K562 (cell line): Measurements from ENCODE around the gene TBC1D16. TPM values are rescaled to one million over a fixed set of nuclear protein-coding genes. Genes with fewer than 3 reads are reported as not detected.

Source experiments
- CEBPG ChIP-seq, 3 experiments: fragments of 200-800 bp in 1 of 3; sonication (Bioruptor generic) in 1 of 3; sonication (generic) in 1 of 3; formaldehyde crosslinking in 1 of 3; IDR thresholded peaks in 2 of 3; conservative IDR thresholded peaks in 1 of 3; 2 replicates each; pipeline versions ENCODE4 v1.6.1 to v1.8.0; 2016 to 2022; ENCODE audit warnings: missing compliant biosample characterization in 2 of 3, missing genetic modification characterization in 2 of 3, mild to moderate bottlenecking in 1 of 3, missing genetic modification reagents in 1 of 3
- CTBP1 ChIP-seq: fragments of 450-650 bp; IDR thresholded peaks from 2 replicates; pipeline ENCODE4 v1.6.1; 2016; ENCODE audit warnings: borderline replicate concordance
- CXXC5 ChIP-seq: fragments of 250-450 bp; sonication (Bioruptor Pico); IDR thresholded peaks from 2 replicates; pipeline ENCODE4 v1.8.0; 2022; ENCODE audit warnings: inconsistent platforms, mild to moderate bottlenecking, moderate library complexity
- ESRRB ChIP-seq: fragments of 250-450 bp; sonication (Bioruptor Pico); IDR thresholded peaks from 2 replicates; pipeline ENCODE4 v1.5.0; 2020; ENCODE audit warnings: mild to moderate bottlenecking, moderate library complexity, borderline replicate concordance
- FIP1L1 ChIP-seq: fragments of 200-400 bp; formaldehyde crosslinking; IDR thresholded peaks from 2 replicates; pipeline ENCODE4 v1.6.1; 2018; ENCODE audit warnings: mild to moderate bottlenecking, low read depth, low read length; ENCODE audit not compliant: poor library complexity, severe bottlenecking
- FOXP1 ChIP-seq: sonication (generic); formaldehyde crosslinking; IDR thresholded peaks from 2 replicates; pipeline ENCODE4 v1.8.0; 2022; ENCODE audit warnings: mild to moderate bottlenecking, missing genetic modification reagents
- HMBOX1 ChIP-seq: sonication (generic); IDR thresholded peaks from 2 replicates; pipeline ENCODE4 v1.6.1; 2016
- JUND ChIP-seq, 2 experiments: IDR thresholded peaks; 2 replicates in 1 of 2; 3 replicates in 1 of 2; pipeline ENCODE4 v1.6.1; 2011; ENCODE audit warnings: borderline replicate concordance in 2 of 2, low read depth in 2 of 2, low read length in 2 of 2, improper control_type of control experiment in 1 of 2, missing biosample characterization in 1 of 2, missing genetic modification characterization in 1 of 2, missing genetic modification reagents in 1 of 2
- KAT8 ChIP-seq: fragments of 450-650 bp; IDR thresholded peaks from 2 replicates; pipeline ENCODE4 v1.6.1; 2016; ENCODE audit warnings: low read depth, mild to moderate bottlenecking
- KLF16 ChIP-seq: IDR thresholded peaks from 2 replicates; pipeline ENCODE4 v1.6.1; 2016; ENCODE audit warnings: antibody characterized with exemption
- MAFK ChIP-seq: IDR thresholded peaks from 2 replicates; pipeline ENCODE4 v1.6.1; 2011; ENCODE audit warnings: low read length, improper control_type of control experiment
- MECOM ChIP-seq: fragments of 250-450 bp; sonication (Bioruptor Pico); IDR thresholded peaks from 2 replicates; pipeline ENCODE4 v1.8.0; 2022; ENCODE audit warnings: inconsistent platforms
- NONO ChIP-seq, 2 experiments: fragments of 200-400 bp in 1 of 2; fragments of 450-650 bp in 1 of 2; formaldehyde crosslinking in 1 of 2; IDR thresholded peaks; 2 replicates each; pipeline ENCODE4 v1.6.1; 2017; ENCODE audit warnings: low read depth in 2 of 2, mild to moderate bottlenecking in 2 of 2, moderate library complexity in 2 of 2, low read length in 1 of 2
- NR2F6 ChIP-seq: fragments of 450-650 bp; formaldehyde crosslinking; IDR thresholded peaks from 2 replicates; pipeline ENCODE4 v1.4.0; 2020; ENCODE audit warnings: mild to moderate bottlenecking
- NUFIP1 ChIP-seq: fragments of 450-650 bp; IDR thresholded peaks from 2 replicates; pipeline ENCODE4 v1.6.1; 2018; ENCODE audit not compliant: partially characterized antibody
- PKNOX1 ChIP-seq: fragments of 450-650 bp; IDR thresholded peaks from 2 replicates; pipeline ENCODE4 v1.6.1; 2016
- TAF7 ChIP-seq: fragments of 450-650 bp; IDR thresholded peaks from 2 replicates; pipeline ENCODE4 v1.6.1; 2016; ENCODE audit warnings: missing genetic modification characterization, missing compliant biosample characterization
- YY1 ChIP-seq, 3 experiments: IDR thresholded peaks; 2 replicates each; pipeline ENCODE4 v1.6.1; 2011; ENCODE audit warnings: low read length in 2 of 3, mild to moderate bottlenecking in 2 of 3, moderate library complexity in 2 of 3, borderline replicate concordance in 1 of 3, control low read depth in 1 of 3, low read depth in 1 of 3; ENCODE audit not compliant: insufficient read depth in 3 of 3, insufficient replicate concordance in 2 of 3, control insufficient read depth in 1 of 3, insufficient read length in 1 of 3; ENCODE audit errors: extremely low read depth in 1 of 3
- ZC3H4 ChIP-seq: sonication (generic); formaldehyde crosslinking; IDR thresholded peaks from 2 replicates; pipeline ENCODE4 v1.9.0; 2021; ENCODE audit warnings: missing genetic modification reagents, borderline replicate concordance
- ZFPM2 ChIP-seq: fragments of 250-450 bp; sonication (Bioruptor Pico); IDR thresholded peaks from 2 replicates; pipeline ENCODE4 v1.5.1; 2022; ENCODE audit warnings: mild to moderate bottlenecking
- ZNF707 ChIP-seq: fragments of 250-450 bp; sonication (Bioruptor Pico); conservative IDR thresholded peaks from 2 replicates; pipeline ENCODE4 v1.8.0; 2022; ENCODE audit warnings: inconsistent platforms, mild to moderate bottlenecking, moderate library complexity
- ZSCAN32 ChIP-seq: fragments of 450-650 bp; formaldehyde crosslinking; IDR thresholded peaks from 2 replicates; pipeline ENCODE4 v1.4.0; 2020; ENCODE audit warnings: mild to moderate bottlenecking, moderate library complexity
- polyA plus RNA-seq, 8 experiments: library from polyadenylated mRNA; depleted of rRNA in 4 of 8; stranded (reverse) in 5 of 8; unstranded in 3 of 8; fragments of >200 nt; fragmentation: Nextera tagmentation in 2 of 8; fragmentation: Illumina TruSeq in 1 of 8; extraction: Ambion mirVana in 2 of 8; extraction: Trizol in 1 of 8; gene quantifications; 2 replicates each; pipeline versions ENCODE4 v1.2.1 to v1.2.3, GENCODE V29; 2011 to 2014; ENCODE audit warnings: inconsistent platforms in 1 of 8, missing spikeins in 1 of 8
- total RNA-seq, 7 experiments: library from RNA; depleted of rRNA in 6 of 7; stranded (reverse); fragments of >200 nt in 6 of 7; fragmentation: Illumina TruSeq in 2 of 7; extraction: Trizol in 2 of 7; gene quantifications; 2 replicates each; pipeline versions ENCODE4 v1.2.1 to v1.2.3, GENCODE V29; 2011 to 2021; ENCODE audit warnings: low replicate concordance in 1 of 7

TBC1D16 gene
- total and polyA plus RNA-seq, 9 of the 15 experiments (the other 6 are each of a cell fraction or from before 2014, with no cell fraction given), result 0.01 to 0.20 (median 0.03) TPM; not detected in 1

DNA sequence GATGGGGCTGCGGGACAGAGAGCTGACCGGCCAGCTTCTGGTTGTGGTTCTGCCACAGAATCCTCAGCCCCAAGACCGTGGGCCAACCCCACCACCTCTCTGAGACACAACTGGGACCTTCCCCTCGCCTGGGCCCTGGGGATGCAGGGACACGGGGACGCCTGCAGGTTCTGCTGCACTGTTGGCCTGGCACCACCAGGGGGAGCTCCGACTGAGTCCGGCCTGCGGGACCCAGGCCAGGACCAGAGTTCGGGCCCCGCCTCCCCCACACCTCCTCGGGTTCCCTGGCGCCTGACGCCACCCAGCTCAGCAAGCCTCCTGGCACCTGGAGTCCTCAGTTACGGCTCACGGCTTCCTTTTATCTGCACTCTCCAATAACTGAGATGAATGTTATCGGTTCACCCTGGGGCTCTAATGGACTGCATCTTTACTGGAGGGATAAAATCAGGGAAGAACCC lies 27.3 kb downstream of the TBC1D16 start (continued):
- no peak for TF ChIP-seq ZNF707 (CRISPR knock-in tag)
- TF ChIP-seq HMBOX1, result no peak
- no peak for TF ChIP-seq FIP1L1
- TF ChIP-seq KLF16, result peak; percentile 19; the same call in 1 of the 2 replicates
- TF ChIP-seq KAT8, result no peak
- TF ChIP-seq CEBPG (CRISPR knock-in tag; IDR thresholded peaks at IDR 0.05), result no peak
- TF ChIP-seq CEBPG (tag; conservative IDR thresholded peaks at IDR 0.05 in 1 of 2, IDR thresholded peaks at IDR 0.05 in 1 of 2), result no peak
- peak; percentile 36; the same call in 1 of the 2 replicates for TF ChIP-seq CXXC5 (CRISPR knock-in tag)
- no peak for TF ChIP-seq TAF7 (tag)
- TF ChIP-seq CTBP1, result peak; percentile 36; the same call in 1 of the 2 replicates
- no peak for TF ChIP-seq ESRRB (CRISPR knock-in tag)
- no peak for TF ChIP-seq ZFPM2
- TF ChIP-seq JUND (IDR thresholded peaks at IDR 0.05; ENCODE audit: borderline replicate concordance, low read depth, low read length), result peak; percentile 40; the same call in 1 of the 2 replicates
- TF ChIP-seq JUND (tag; IDR thresholded peaks at IDR 0.05; ENCODE audit: borderline replicate concordance, low read depth, low read length), result no peak; the same call in 2 of the 3 replicates
- TF ChIP-seq ZSCAN32 (CRISPR knock-in tag), result no peak
- TF ChIP-seq PKNOX1, result no peak
- TF ChIP-seq YY1 (IDR thresholded peaks at IDR 0.05; ENCODE audit: borderline replicate concordance in 1 of 3, control insufficient read depth in 1 of 3, extremely low read depth in 1 of 3, insufficient read depth in 3 of 3, insufficient read length in 1 of 3, insufficient replicate concordance in 2 of 3, low read depth in 1 of 3, low read length in 2 of 3), result no peak
- no peak for TF ChIP-seq MAFK
- TF ChIP-seq NUFIP1, result no peak
- TF ChIP-seq ZC3H4 (CRISPR knock-in tag), result no peak
- TF ChIP-seq MECOM, result no peak
- no peak for TF ChIP-seq NR2F6
- no peak for TF ChIP-seq NONO (IDR thresholded peaks at IDR 0.05; ENCODE audit: low read depth in 2 of 2, low read length in 1 of 2)
- TF ChIP-seq FOXP1 (CRISPR knock-in tag), result 0 out of 2 replicates have a peak, but pooled peaks have one; percentile 31
